ENCODE data around the gene BHLHA15. TPM values are rescaled to one million over a fixed set of nuclear protein-coding genes. Genes with fewer than 3 reads are reported as not detected.

The BHLHA15 gene
- total and polyA plus RNA-seq, 9 of the 15 experiments (the other 6 are each of a cell fraction or from before 2014, with no cell fraction given): 0.22 to 2.0 (median 1.1) TPM; not detected in 4

DNA sequence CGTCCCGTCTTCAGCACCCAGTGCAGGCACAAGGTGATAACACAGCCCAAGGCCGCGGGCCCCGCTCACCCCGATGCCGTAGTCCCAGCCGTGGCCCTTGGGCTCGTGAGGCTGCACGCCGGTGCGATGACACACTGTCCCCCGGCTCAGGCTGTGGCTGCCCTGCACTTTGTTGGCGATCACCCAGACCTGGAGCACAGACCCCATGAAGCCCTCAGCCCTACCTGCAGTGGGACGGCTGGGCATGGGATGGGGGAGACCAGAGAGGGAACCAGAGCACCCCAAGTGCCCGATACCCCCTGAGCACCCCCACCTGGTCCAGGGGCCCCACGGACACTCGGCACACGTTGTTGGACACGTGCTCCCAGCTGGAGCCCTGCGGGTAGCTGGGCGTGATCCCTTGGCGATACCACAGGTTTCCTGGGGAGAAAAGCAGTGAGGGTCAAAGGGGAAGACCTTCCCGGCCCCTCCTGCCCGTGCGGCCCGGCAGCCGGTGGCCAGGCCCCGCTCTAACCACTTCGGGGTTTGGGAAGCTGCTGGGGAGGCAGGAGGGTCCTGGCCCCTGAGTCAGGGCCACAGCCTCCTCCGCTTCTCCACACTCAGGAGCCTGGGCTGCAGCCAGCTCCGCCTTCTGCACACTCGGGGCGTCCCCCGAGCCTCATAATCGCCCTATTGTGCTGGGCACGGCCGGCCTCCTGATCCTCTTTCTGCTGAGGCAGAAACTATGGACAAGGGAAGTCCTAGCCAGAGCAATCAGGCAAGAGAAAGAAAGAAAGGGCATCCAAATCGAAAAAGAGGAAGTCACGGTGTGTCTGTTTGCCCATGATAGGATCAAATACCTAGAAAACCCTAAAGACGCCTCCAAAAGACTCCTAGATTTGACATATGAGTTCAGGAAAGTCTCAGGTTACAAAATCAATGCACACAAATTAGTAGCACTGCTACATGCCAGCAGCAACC is 6.7 kb downstream of the BHLHA15 start (continued):
- TF ChIP-seq, protein P1, sequence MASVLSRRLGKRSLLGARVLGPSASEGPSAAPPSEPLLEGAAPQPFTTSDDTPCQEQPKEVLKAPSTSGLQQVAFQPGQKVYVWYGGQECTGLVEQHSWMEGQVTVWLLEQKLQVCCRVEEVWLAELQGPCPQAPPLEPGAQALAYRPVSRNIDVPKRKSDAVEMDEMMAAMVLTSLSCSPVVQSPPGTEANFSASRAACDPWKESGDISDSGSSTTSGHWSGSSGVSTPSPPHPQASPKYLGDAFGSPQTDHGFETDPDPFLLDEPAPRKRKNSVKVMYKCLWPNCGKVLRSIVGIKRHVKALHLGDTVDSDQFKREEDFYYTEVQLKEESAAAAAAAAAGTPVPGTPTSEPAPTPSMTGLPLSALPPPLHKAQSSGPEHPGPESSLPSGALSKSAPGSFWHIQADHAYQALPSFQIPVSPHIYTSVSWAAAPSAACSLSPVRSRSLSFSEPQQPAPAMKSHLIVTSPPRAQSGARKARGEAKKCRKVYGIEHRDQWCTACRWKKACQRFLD (CRISPR knock-in tag; IDR thresholded peaks at IDR 0.05): no peak
- peak; percentile 92 for TF ChIP-seq TCF3 (CRISPR knock-in tag; IDR thresholded peaks at IDR 0.05)
- TF ChIP-seq ID3 (CRISPR knock-in tag; IDR thresholded peaks at IDR 0.05): no peak
- 0 out of 2 replicates have a peak, but pooled peaks have one; percentile 37 for TF ChIP-seq ID3 (tag; IDR thresholded peaks at IDR 0.05)
- TF ChIP-seq, protein P2, sequence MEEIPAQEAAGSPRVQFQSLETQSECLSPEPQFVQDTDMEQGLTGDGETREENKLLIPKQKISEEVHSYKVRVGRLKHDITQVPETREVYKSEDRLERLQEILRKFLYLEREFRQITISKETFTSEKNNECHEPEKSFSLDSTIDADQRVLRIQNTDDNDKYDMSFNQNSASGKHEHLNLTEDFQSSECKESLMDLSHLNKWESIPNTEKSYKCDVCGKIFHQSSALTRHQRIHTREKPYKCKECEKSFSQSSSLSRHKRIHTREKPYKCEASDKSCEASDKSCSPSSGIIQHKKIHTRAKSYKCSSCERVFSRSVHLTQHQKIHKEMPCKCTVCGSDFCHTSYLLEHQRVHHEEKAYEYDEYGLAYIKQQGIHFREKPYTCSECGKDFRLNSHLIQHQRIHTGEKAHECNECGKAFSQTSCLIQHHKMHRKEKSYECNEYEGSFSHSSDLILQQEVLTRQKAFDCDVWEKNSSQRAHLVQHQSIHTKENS (CRISPR knock-in tag; IDR thresholded peaks at IDR 0.05): no peak
- peak; percentile 83 for TF ChIP-seq CTBP1 (IDR thresholded peaks at IDR 0.05; ENCODE audit: borderline replicate concordance)
- TF ChIP-seq DDX20 (tag; IDR thresholded peaks at IDR 0.05; ENCODE audit: low read depth): no peak
- no peak for TF ChIP-seq POLR3G (IDR thresholded peaks at IDR 0.05; ENCODE audit: extremely low read depth, insufficient read length, insufficient replicate concordance)
- 0 out of 2 replicates have a peak, but pooled peaks have one; percentile 14 for TF ChIP-seq MAFK (IDR thresholded peaks at IDR 0.05; ENCODE audit: low read length)
- TF ChIP-seq, protein P3, sequence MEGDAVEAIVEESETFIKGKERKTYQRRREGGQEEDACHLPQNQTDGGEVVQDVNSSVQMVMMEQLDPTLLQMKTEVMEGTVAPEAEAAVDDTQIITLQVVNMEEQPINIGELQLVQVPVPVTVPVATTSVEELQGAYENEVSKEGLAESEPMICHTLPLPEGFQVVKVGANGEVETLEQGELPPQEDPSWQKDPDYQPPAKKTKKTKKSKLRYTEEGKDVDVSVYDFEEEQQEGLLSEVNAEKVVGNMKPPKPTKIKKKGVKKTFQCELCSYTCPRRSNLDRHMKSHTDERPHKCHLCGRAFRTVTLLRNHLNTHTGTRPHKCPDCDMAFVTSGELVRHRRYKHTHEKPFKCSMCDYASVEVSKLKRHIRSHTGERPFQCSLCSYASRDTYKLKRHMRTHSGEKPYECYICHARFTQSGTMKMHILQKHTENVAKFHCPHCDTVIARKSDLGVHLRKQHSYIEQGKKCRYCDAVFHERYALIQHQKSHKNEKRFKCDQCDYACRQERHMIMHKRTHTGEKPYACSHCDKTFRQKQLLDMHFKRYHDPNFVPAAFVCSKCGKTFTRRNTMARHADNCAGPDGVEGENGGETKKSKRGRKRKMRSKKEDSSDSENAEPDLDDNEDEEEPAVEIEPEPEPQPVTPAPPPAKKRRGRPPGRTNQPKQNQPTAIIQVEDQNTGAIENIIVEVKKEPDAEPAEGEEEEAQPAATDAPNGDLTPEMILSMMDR (IDR thresholded peaks at IDR 0.05 in 2 of 3, conservative IDR thresholded peaks at IDR 0.05 in 1 of 3; ENCODE audit: insufficient read depth in 2 of 3, low read depth in 1 of 3, low read length in 3 of 3): no peak
- no peak for TF ChIP-seq ERF (CRISPR knock-in tag; IDR thresholded peaks at IDR 0.05)
- TF ChIP-seq CBX1 (IDR thresholded peaks at IDR 0.05; ENCODE audit: low read depth): no peak
- no peak for TF ChIP-seq SAFB2 (IDR thresholded peaks at IDR 0.05; ENCODE audit: borderline replicate concordance, low read depth, low read length, severe bottlenecking)
- TF ChIP-seq TSC22D4 (tag; IDR thresholded peaks at IDR 0.05): no peak
- no peak for TF ChIP-seq FOXK1 (CRISPR knock-in tag; IDR thresholded peaks at IDR 0.05; ENCODE audit: borderline replicate concordance)
- TF ChIP-seq ZNF507 (tag; conservative IDR thresholded peaks at IDR 0.05): no peak
- TF ChIP-seq, protein P4, sequence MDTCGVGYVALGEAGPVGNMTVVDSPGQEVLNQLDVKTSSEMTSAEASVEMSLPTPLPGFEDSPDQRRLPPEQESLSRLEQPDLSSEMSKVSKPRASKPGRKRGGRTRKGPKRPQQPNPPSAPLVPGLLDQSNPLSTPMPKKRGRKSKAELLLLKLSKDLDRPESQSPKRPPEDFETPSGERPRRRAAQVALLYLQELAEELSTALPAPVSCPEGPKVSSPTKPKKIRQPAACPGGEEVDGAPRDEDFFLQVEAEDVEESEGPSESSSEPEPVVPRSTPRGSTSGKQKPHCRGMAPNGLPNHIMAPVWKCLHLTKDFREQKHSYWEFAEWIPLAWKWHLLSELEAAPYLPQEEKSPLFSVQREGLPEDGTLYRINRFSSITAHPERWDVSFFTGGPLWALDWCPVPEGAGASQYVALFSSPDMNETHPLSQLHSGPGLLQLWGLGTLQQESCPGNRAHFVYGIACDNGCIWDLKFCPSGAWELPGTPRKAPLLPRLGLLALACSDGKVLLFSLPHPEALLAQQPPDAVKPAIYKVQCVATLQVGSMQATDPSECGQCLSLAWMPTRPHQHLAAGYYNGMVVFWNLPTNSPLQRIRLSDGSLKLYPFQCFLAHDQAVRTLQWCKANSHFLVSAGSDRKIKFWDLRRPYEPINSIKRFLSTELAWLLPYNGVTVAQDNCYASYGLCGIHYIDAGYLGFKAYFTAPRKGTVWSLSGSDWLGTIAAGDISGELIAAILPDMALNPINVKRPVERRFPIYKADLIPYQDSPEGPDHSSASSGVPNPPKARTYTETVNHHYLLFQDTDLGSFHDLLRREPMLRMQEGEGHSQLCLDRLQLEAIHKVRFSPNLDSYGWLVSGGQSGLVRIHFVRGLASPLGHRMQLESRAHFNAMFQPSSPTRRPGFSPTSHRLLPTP (IDR thresholded peaks at IDR 0.05; ENCODE audit: borderline replicate concordance, extremely low read depth, insufficient read length): no peak

Measured in K562 (cell line).